HG03521 (cell line): ENCODE measurements around the gene C14orf119.

Experiments
- ATAC-seq: cut with Tn5 transposase; IDR thresholded peaks from one replicate; pipeline ENCODE4 v1.9.1; 2021; ENCODE audit warnings: mild to moderate bottlenecking, moderate library complexity; ENCODE audit not compliant: unreplicated experiment

C14orf119 gene, protein sequence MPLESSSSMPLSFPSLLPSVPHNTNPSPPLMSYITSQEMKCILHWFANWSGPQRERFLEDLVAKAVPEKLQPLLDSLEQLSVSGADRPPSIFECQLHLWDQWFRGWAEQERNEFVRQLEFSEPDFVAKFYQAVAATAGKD

DNA sequence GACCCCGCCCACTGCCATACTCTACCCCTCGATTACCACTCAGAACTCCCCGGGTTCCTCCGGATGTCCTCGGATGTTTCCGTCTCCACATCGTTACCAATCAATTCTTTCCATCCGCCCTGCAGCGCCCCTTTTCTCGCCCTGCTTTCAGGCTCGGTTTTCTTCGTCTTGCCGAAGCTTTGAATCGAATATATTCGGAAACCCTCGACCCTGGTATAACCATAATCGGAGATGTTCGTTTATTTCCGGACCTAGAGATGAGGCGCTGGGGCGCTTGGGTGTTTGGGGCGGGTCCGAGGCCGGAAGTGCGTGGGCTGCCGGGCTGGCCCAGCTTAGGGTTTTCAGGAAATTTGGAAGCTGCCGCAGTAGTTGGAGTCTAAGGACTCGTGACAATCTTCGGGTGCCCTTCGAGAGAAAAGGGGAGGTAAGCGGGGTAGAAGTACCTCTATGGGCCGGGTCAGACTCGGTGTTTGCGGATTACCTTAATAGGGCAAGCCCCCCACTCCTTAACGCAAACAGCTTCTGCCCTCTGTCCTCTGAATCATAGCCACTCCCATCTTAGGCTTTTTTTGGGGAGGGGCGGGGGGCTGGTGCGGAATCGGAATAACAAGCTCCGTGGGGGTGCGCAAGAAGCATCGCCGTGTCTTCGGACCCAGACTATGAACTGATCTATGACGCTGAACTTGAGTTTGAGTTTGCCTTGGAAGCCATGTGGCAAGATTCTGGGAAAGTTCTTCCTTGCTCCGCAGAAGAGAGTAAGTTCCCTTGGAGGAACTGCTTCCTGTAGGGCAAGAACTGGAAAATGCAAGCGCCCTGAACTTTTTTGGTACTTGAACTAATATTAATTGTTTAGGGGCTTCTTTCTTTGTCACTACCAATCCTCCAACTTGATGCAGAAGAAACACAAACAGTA lies at the start of gene C14orf119:
Gene C14orf119, plus strand, starts transcription at position 310 of the 913 bp plus-strand sequence. CDS start 2,154 bp downstream, outside the sequence.
- ATAC-seq, result peak; percentile 90

DNA sequence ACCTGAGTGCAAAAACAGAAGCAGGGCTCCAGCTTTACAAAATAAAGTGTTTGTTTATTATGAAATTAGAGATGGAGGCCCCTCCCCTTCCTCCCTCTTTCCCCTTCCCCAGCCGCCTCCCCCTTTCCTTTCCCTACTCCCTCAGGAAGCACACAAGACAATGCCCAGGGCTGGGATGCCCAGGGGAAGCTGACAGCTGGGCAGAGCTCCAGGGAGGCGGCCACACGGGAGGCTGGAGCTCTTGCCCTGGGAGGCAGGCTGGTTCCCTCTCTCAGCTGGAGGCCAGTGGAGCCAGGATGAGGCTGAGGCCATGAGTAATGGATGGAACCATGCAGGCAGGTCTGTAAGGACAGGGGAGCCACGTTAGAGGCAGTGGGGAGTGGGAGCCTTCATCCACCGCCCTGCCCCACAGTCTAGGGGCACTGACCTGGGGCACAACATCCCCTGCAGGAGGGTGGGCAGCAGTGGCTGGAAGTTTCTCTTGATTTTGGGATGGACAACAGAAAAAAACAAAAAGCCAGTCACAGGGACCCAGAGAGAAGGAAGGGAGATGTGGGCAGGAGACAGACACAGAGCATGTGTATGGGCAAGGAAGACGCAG lies 48.2 kb upstream of the C14orf119 start:
- ATAC-seq, result no peak

DNA sequence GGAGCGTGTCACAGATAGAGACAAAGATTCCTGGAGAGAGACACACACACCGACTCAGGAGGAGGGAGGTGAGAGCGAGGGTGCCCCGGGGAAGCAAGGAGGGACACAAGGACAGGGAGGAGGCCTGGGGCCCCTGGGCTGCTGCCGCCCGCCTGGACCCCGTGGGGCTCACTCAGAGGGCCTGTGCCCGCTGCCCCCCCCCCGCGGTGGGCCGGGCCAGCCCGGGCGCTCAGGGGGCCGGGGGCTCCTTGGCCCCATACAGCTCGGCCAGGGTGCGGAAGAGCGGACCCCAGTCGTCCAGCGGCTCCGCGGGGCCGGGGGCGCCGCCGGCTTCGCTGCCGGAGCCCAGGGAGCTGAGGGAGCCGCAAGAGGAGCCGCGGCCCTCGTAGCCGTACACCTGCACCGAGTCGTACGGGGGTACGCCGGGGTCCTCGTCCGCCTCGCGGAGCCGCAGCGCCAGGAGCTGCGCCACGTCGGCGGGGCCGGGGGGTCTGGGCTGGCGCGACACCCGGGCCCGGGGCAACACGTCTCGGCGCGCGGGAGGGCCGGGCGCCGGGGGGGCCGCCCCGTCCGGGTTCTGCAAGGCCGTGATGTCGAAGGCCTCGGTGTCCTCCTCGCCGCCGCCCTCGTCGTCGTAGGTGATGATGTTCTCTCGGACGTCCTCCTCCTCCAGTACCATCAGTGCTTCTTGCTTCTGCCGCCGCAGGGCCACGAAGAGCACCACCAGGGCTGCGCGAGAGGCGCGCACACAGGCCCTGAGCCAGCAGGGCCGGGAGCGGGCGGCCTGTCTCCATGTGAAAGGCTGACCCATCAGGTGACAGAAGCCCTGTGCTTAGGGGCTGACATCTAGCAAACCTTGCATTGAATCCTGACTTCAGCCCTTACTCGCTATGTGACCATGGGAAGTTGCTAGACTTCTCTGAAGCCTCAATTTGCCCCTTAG lies 47.3 kb upstream of the C14orf119 start:
- no peak for ATAC-seq

DNA sequence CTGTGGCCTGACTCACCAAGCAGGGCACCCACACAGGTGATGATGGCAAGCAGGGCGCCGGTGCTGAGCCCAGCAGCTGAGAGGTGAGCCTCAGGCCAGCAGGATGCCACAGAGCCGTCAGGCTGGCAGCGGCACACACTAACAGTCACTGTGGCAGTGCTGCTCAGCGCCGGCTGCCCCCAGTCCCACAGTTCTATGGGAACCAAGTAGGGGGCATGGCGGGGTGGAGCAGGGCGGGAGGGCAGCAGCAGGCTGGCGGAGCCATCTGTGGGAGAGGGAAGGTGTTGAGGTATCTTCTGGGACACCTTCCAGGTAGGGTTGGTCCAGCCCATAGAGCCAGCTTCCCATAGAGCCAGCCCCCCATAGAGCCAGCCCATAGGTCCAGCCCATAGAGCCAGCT lies 46.3 kb upstream of the C14orf119 start:
- ATAC-seq, result no peak

DNA sequence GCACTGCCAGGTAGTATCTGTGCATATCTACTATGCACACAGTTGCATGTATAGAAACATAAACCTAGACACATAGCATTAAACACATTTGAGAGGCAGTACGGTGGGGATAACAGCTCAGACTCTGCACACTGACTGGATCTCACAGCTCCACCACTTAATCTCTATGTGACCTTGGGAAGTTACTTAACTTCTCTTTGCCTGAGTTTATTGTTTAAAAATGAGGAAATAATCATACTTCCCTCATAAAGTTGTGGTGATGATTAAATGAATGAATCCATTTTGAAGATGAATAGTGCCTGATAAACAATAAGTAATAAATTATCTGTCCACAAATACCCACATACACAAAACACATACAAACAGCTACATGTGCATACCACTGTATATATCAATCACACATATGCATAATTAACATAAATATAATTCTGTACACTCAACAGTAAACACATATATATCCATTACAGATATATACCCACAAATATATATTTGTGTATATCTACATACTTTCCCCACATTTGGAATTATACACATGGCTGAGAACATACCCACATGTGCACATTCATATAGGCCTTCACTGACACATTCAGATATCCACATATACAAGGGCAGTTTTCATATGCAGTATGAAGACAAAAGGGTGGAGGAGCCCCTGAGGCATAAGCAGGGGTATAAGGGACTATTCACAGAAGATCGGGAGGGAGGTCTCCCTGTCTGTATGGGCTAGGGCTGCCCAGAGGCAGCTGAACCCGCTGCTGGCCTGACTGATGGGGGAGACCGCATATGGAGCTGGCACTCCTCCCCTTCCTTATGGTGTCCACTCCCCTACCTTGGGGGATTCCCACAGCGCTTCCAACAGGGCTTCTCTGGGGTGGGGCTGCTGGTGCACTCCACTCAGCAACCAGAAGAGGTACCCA lies 43.9 kb upstream of the C14orf119 start:
- no peak for ATAC-seq

DNA sequence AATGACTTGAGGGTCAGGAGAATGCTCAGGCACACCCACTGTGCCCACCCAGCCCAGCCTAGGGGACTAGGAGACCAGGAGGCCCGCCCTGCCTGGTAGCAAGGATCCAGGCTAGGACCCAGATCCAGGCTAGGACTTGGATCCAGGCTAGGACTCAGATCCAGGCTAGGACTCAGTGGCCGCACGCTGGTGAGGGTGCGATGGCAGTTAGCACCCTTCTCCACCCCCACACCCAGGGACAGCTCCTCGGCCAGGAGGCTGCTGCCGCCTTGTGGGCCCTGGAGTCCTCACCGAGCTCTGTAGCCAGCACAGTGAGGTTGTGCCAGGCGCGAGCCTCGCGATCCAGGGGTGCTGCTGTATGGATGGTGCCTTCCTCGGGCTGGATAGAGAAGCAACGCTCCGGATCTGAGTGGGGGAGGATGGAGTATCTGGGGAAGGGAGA lies 43.1 kb upstream of the C14orf119 start:
- ATAC-seq, result no peak

DNA sequence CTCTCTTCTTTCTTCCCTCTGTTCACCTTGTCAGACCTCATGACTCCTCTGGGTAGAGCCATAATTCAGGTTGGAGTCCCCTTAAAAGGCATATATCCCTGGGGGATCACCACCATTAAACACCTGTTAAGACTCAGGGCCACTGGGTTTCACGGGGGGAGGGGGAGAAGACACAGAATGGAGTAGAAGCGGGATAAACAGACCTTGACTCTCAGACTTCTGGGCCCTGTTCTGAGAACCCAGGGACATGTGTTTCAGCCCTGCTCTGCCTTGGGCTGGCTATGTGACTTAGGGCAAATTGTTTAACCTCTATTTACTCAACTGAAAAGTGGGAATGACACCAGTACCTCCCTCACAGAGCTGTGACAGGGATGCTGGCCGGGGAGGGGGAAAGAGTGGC lies 42.6 kb upstream of the C14orf119 start:
- ATAC-seq, result no peak

DNA sequence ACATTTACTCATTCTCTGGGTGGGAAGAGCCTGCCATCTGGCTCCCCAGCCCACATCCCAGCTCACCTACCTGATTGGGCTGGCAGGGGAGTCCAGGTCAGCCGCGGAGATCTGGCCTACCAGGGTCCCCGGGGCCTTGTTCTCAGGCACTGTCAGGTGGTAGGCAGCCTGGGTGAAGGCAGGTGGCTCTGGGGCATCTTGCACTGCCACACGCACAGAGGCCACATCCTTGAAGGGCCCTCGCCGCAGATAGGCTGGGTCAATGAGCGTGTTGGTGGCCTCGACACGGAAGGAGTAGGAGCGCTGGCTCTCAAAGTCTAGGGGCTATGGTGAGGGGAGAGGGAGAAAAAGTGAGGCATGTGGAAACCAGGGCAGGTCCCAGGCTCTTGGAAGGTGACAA lies 41.9 kb upstream of the C14orf119 start:
- ATAC-seq, result no peak

DNA sequence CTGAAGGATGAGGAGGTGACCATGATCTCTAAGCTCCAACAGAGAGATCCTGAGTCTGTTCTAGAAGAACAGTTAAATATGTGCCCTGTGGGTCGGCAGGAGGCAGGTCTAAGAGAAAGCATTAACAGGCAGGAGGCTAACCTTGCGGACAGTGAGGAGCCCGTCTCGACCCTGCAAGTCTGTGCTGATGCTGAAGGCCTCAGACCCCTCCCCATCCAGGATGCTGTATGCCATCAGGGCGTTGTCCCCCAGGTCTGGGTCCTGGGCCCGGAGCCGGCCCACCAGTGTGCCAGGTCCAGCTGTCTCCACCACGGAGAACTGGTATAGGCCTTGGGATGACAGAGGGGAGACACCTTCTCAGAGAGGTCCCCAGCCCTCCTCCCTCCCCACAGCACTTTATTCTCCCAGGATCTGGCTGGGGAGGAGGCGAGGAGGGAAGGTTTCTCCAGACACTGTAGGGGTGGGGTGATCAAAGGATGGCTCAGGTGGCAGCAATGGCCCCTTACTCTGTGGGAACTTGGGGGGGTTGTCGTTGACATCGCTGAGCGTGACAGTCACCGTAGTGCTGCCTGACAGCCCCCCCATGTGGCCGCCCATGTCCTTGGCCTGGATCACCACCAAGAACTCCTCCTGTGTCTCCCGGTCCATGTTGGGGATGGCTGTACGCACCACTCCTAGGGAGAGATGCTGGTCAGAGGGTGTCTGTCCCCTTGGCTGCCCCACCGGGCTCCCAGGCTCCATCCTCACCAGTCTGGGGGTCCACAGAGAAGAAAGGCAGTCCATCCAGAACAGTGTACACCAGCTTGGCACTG lies 41.1 kb upstream of the C14orf119 start:
- no peak for ATAC-seq

DNA sequence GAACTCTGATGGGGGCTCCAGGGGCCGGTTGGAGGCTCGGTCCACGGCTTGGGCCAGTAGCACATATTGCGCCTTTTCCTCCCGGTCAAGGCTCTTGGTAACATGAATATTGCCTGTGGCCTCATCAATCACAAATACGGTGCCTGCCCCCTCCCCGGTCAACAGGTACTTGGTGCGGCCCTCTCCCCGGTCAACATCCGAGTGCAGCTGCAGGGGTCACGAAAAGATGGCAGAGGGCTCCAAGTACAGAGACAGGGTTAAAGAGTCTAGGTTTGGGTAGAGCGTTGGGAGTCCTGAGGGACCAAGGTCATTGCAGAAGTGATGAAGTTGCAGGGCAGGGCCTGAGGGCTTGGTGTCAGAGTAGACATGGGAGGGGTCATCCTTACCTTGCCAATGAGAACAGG lies 40.2 kb upstream of the C14orf119 start:
- no peak for ATAC-seq

DNA sequence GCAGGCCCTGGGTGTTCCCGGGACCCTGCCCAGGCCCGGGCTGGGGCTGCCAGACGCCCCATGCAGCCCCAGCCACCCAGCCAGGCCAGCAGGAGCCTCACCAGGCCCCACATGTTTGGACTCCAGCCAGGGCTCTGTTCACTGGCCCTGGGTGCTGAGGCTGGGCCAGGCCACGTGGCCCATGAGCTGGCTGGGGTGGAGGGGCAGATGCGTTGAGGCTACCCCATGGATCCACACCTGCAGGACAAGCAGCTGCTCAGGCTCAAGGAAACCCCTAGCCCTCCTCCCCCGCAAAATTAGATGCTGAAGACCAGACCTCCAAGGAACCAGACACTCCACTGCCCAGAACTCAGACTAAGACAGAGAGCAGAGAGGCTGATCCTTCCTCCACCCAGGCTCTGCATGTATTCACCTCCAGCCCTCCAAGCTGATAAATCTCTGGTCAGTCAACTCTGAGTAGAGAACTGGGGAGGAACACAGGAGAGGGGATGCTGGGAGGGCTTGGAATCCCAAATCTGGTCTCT lies 39.6 kb upstream of the C14orf119 start:
- no peak for ATAC-seq

DNA sequence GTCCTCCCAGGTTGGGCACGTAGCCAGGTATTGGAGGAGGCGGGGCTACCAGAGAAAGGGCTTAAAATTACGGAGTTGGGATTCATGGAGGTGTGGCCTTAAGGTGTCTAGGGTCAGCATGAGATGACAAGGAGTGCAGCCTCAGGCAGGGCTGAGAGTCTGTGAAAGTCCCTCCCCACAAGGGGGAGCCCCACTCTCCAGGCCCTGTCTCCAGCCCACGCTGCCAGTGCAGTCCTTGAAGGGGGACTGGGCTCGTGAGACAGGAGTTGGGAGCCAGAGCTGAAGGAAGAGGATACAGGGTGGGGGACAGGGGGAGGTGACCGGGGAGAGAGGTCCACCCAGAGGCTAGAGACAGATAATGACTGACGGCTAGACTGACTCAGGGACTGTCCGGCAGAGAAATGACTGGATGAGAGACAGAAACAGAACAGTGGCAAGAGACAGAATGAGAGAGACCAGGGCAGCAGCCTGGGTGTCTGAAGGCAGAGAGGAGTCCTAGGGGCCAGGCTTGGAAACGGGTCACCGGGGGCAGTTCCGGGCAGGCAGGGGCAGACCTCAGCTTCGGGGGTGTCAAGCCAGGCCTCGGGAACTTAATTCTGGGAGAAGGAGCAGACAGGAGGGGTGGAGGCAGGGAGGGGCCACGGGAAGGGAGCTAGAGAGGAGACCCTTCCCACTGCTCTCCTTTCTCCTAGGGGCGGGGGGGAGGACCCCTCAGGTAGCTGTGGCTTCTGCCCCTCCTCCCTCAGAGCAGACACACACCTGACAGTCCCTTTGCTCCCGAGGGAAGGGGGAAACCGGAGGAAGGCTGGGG lies 39.0 kb upstream of the C14orf119 start:
- no peak for ATAC-seq

DNA sequence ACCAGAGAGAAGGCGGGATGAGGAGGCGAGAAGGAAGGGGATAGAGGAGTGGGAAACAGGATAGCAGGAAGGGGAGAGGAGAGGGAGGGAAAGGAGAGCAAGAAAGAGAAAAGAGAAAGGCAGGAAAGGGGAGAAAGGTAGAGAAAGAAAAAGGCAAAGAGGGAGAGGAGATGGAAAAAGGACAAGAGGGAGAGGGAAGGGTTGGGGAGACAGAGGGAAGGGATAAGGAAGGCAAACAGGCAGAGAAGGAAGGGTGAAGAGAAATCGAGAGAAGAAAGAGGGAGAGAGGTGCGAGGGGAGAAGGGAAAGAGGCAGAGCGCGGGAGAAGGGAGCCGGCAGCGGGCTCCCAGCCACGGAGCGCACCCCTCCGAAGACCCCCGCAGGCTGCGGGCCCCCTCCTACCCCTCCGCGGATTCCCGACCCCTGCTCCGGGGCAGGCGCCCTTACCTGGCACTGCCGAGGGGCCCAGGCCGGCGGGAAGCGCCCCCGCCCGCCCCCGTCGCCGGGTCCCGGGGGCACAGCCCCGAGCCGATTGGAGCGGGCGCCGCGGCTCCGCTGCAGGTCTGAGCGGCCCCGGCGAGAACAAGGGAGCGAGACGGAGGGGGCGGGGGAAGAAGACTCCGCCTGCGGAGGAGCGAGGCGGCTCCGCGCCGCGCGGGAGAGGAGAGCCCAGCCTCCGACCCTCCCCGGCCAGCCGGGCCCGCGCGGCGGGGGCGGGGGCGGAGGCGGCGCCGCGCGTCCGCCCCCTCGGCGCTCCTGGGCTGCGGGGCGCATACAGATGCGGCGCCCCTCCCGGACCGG lies 38.1 kb upstream of the C14orf119 start, which contains the start of gene CDH24:
Gene CDH24, minus strand, starts transcription at position 565 of the 801 bp plus-strand sequence. CDS start 1,787 bp downstream, outside the sequence.
- peak; percentile 43 for ATAC-seq

DNA sequence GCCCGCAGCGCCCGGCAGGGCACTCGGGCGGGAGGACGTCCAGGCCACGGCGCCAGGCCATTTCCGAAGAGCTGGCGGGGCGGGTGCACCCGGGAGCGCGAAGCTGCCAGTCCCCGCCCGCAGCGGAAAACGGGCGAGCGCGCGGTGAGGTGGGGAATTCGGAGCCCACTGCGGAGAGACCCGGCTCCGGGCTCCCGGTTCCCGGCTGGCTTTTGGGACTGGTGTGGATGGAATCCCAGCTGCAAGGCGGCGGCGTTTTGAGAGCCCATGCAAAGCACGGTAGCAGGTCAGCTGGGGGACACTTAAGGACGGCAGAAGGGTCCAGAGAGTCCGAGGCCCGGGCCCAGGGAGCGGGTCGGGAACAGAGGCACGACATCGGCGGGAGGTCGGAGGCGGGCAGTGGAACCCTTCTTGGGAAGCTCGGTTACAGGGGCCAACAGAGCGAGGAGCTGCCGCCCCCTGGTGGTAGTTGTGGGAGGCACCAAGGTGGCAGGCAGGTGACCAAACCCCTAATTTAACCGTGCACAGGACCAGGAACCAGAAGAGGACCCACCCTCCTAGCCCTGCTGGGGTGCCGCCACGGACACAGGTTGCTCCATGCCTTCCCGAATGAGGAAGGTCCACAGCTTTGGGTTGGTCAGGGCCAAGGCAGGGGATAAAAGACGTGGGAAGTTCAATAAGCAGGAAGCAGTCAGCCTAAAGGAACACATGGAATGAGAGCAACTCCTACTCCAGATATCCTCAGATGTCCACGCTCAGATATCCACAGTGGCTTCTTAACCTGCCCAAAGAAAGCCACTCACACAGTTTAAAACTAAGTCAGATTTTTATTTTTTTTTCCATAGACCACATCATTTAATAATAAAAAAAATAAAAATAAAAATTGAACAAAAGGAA lies 37.3 kb upstream of the C14orf119 start:
- peak; percentile 50 for ATAC-seq

DNA sequence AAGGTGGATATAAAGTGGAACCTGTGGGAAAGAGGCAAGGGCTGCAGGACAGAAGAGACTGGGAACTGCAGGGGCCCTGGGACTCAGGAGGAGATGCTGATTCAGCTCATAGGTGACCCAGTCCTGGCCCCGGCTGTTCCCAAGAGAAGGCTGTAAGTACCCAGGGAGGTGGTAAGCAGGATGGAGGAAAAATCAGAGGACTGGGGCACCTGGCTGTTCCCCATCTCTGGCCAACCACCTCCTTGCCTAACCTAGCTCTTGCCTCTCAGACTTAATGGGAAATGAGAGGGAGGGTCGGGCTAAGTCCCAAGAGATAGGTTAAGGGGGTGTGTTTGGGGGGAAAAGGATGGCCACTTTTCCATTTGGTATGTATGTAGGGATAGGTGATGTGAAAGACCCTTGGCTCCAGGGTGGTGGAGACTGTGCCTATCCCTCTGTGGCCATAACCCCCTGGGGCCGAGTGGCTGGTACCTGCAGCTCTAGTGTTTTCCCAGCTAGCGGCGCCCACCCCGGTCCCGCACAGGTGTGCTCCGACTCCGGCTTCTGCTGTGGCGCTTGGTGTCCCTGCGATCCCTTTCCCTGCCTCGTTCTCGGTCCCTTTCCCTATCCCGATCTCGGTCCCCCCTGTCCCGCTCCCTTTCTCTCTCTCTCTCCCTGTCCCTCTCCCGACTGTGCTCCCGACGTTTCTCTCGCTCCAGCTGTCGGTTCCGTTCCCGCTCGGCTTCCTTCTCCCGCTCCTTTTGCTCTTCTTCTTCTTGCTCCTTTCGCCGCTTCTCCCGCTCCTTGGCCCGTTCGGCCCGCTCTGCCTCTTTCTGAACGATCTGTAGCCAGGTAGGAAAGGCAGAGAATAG lies 36.4 kb upstream of the C14orf119 start:
- ATAC-seq, result no peak
